ENCODE measurements around the gene RANBP3.

DNA sequence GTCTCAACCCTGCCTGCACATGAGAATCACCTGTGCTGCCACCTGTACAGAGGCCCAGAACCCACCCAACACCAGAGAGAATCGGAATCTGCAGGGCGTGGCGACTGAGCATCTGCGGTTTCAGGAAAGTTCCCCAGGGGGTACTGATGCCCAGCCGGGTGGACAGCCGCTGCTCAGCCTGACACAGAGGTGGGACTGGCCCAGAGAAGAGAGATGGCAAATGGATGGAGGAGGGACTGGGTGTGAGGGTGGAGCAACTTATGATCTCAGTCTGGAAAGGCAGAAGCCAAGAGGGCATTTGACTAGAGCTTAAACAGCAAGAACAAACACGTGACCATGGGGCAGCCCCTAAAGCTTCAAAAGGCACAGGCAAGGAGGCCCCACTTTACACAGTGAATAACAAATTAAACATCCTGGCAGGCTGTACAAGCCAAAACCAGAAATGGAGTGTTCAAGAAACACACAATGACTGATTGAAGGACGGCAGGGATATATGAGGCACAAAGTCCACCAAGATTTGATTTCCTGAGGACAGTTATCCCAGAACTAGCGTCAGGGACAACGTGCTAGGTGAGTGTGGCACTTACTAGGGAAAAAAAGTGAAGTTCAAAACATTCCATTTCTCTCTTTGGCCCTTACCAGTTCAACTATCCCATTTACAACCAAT lies 3.1 kb downstream of the RANBP3 start:
- TF ChIP-seq, protein P1, sequence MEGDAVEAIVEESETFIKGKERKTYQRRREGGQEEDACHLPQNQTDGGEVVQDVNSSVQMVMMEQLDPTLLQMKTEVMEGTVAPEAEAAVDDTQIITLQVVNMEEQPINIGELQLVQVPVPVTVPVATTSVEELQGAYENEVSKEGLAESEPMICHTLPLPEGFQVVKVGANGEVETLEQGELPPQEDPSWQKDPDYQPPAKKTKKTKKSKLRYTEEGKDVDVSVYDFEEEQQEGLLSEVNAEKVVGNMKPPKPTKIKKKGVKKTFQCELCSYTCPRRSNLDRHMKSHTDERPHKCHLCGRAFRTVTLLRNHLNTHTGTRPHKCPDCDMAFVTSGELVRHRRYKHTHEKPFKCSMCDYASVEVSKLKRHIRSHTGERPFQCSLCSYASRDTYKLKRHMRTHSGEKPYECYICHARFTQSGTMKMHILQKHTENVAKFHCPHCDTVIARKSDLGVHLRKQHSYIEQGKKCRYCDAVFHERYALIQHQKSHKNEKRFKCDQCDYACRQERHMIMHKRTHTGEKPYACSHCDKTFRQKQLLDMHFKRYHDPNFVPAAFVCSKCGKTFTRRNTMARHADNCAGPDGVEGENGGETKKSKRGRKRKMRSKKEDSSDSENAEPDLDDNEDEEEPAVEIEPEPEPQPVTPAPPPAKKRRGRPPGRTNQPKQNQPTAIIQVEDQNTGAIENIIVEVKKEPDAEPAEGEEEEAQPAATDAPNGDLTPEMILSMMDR (conservative IDR thresholded peaks at IDR 0.05; ENCODE audit: low read depth in 2 of 2), result no peak
- TF ChIP-seq NANOG (IDR thresholded peaks at IDR 0.05; ENCODE audit: borderline replicate concordance) (no peak), JUNB (IDR thresholded peaks at IDR 0.05; ENCODE audit: unreplicated experiment) (no peak), EZH2phosphoT487 (IDR thresholded peaks at IDR 0.05; ENCODE audit: unreplicated experiment) (no peak)
- TF ChIP-seq, protein P2, sequence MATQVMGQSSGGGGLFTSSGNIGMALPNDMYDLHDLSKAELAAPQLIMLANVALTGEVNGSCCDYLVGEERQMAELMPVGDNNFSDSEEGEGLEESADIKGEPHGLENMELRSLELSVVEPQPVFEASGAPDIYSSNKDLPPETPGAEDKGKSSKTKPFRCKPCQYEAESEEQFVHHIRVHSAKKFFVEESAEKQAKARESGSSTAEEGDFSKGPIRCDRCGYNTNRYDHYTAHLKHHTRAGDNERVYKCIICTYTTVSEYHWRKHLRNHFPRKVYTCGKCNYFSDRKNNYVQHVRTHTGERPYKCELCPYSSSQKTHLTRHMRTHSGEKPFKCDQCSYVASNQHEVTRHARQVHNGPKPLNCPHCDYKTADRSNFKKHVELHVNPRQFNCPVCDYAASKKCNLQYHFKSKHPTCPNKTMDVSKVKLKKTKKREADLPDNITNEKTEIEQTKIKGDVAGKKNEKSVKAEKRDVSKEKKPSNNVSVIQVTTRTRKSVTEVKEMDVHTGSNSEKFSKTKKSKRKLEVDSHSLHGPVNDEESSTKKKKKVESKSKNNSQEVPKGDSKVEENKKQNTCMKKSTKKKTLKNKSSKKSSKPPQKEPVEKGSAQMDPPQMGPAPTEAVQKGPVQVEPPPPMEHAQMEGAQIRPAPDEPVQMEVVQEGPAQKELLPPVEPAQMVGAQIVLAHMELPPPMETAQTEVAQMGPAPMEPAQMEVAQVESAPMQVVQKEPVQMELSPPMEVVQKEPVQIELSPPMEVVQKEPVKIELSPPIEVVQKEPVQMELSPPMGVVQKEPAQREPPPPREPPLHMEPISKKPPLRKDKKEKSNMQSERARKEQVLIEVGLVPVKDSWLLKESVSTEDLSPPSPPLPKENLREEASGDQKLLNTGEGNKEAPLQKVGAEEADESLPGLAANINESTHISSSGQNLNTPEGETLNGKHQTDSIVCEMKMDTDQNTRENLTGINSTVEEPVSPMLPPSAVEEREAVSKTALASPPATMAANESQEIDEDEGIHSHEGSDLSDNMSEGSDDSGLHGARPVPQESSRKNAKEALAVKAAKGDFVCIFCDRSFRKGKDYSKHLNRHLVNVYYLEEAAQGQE (IDR thresholded peaks at IDR 0.05; ENCODE audit: unreplicated experiment), result no peak
